T-helper 9 cell (primary cell): ENCODE data around the gene BANP.
"Not testable (repeated sequence)": the region's sequence is repeated elsewhere in the genome, so short reads cannot be mapped to it uniquely, and the experiment has no call there.

ENCODE experiments used
- DNase-seq: peaks from one replicate; pipeline ENCODE4 v3.0.0-alpha.2; 2020

Gene BANP

GRCh38 chr16:88033003-88033740 is 81.9 kb downstream of the BANP start:
- not testable (repeated sequence) for DNase-seq

GRCh38 chr16:88034770-88035169 is 83.5 kb downstream of the BANP start:
- no peak for DNase-seq

- no peak for DNase-seq
These were observed 84.1 kb downstream of the BANP start for GRCh38 chr16:88035292-88035691.

- not testable (repeated sequence) for DNase-seq
These were observed 84.8 kb downstream of the BANP start for GRCh38 chr16:88035884-88036639.

- not testable (repeated sequence) for DNase-seq
These were observed 85.4 kb downstream of the BANP start for GRCh38 chr16:88036640-88036996.

DNA sequence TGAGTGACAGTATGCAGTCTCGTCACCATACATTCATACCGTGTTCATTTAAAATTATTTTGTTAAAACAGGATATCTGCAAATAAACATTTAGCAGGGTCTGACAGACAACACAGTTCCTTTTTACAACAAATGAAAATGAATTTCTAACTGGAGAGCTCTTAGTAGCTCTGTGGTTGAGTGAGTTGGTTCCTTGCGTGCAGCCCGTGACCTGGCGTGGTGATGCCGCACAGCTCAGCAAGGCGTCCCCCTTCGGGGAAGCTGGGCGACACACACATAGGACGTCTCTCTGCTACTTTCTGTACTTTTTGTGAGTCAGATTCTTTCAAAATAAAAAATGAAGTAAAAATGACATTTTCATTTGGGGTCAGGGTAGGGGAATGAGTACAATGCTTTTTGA is 86.1 kb downstream of the BANP start:
- DNase-seq, result not testable (repeated sequence)

DNA sequence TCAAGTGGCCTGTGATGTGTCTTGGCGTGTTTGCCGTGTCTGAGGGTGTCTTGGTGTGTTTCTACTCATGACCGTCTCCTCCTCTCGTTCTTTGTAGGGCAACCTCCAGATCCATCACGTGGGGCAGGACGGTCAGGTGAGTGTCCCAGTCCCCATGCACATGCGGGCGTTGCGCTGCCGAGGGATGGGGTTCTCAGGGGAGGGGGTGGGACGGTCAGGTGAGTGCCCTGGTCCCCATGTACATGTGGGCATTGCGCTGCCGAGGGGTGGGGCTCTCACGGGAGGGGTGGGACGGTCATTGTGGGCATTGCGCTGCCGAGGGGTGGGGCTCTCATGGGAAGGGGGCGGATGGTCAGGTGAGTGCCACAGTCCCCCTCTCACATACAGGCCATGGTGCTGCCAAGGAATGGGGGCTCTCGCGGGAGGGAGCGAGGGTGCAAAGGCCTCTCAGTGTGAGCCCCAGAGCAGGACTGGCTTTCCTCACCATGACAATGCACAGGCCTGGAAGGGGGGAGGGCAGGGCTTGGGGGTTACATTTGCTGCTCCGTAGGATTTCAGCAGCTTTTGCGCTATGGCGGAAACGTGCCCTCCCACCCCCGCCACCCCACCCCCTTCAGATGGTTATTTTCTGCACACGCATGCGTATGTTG is 86.8 kb downstream of the BANP start:
- DNase-seq, result not testable (repeated sequence)

DNA sequence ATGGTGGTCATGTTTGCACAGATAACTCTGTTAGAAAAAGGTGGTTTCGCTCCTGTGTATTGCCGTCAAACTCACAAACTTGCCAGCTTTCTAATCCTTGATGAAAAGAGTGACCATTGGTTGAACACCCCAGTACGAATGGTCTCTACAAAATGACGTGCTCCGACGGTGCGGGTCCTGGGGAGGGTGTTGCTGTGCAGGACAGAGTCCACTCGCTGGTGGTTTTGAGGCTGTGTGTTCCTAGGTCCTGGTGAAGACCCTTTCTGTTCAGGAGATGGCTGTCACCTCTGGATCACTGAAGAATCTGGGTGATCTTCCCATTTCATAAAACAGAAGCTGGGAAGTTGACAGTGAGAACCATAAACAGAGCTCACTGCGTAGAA is 87.3 kb downstream of the BANP start:
- DNase-seq, result not testable (repeated sequence)

- DNase-seq, result no peak
These were observed 88.4 kb downstream of the BANP start for GRCh38 chr16:88039591-88039990.

DNA sequence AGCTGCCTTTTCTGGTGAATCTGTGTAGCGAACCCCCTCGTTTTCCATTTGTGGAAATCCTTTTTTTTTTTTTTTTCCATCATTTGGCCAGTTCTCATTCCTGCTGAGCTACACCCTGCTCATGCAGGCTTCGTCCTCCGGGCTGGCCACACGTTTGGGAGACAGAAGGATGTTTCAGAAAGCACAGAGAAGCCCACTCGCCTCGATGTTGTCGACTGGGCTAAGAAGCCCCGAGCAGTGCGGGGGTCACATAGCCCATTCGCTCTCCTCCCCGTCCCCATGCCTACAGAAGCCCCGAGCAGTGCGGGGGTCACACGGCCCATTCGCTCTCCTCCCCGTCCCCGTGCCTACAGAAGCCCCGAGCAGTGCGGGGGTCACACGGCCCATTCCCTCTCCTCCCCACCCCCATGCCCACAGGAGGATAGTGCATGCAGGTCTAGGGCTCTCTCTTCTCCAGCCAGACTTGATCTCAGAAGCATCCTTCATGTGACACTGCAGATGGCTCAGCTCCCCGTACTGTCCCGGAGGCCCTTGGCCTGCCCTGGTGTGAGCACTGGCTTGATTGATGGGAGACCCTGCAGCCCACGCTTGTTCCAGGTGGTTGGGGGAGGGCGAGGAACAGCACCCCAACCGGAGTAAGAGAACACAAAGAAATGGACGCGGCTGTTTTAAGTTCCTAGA is 89.1 kb downstream of the BANP start:
- not testable (repeated sequence) for DNase-seq

DNA sequence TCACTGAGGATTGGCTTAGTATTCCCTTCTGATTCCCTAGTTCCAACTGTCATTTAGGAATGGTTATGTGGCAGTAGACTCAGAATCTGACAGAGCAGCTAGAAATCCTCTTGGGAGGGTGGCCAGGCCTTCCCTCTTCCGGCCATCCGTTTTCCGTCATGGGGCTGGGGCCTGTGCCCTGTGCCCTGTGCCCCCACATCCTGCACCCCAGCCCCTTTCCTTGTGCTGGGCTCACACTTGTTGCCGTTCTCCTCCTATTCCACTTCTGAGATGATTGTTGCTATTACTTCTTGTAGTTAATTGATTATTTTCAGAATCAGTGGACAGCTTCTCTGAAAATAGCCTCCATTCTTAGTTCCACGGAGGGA is 89.6 kb downstream of the BANP start:
- not testable (repeated sequence) for DNase-seq

DNA sequence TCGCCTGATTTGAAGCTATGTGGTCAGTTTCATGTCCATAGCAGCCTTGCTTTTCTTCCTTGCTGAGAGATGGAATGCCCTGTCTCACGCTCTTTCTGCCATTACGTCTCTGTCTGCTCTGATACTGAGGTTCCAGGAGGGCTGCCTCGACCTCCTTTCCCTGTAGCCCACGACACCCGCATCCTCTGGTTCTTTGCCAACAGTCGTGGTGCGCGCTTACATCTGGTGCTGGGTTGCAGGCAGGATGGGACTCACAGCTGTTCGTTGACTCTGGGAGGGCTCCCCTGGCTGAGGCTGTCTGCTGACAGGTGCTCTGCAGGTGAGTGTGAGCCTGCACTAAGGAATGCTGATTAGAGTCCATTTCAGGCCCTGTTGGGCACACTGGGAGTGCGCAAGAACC is 90.3 kb downstream of the BANP start:
- DNase-seq, result not testable (repeated sequence)

- not testable (repeated sequence) for DNase-seq
These were observed 90.8 kb downstream of the BANP start for GRCh38 chr16:88041986-88042562.

DNA sequence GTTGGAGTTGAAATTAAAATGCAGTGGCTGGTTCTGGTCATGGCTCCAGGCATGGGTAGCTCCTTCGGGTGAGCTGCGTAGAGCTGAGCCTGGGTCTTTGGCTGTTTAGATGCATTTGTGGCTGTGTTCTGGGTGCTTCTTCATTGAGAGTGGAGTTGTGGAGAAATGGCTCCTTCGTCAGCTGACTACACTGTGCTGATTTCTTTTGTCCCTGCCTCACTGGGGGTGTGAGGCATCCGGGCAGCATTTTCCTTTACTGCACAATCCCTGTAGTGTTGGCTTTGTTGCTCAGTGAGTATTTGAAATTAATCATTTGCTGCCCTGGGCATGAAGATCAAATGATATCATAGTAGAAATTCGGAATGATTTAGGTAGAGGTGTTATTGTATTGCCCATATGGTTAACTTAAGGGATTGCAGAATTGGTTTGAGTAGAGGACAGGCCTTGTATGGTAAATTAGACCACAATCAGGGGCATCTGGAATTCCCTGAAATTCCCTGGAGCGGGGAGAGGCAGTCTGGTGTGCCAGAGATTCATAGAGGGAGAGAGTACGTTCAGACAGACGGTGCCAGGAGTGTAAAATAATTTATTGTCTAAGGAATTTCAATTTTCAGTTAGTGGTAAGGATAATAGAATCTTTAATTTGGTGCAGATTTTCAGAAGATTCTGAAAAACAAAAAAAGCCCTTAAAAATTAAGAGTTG is 92.1 kb downstream of the BANP start:
- DNase-seq, result not testable (repeated sequence)

- not testable (repeated sequence) for DNase-seq
These were observed 92.9 kb downstream of the BANP start for GRCh38 chr16:88044121-88044581.

GRCh38 chr16:88045361-88045760 is 94.1 kb downstream of the BANP start:
- not testable (repeated sequence) for DNase-seq

GRCh38 chr16:88045820-88046303 is 94.6 kb downstream of the BANP start:
- DNase-seq, result no peak

GRCh38 chr16:88047462-88047861 is 96.2 kb downstream of the BANP start:
- no peak for DNase-seq

GRCh38 chr16:88048985-88049384 is 97.8 kb downstream of the BANP start:
- no peak for DNase-seq

DNA sequence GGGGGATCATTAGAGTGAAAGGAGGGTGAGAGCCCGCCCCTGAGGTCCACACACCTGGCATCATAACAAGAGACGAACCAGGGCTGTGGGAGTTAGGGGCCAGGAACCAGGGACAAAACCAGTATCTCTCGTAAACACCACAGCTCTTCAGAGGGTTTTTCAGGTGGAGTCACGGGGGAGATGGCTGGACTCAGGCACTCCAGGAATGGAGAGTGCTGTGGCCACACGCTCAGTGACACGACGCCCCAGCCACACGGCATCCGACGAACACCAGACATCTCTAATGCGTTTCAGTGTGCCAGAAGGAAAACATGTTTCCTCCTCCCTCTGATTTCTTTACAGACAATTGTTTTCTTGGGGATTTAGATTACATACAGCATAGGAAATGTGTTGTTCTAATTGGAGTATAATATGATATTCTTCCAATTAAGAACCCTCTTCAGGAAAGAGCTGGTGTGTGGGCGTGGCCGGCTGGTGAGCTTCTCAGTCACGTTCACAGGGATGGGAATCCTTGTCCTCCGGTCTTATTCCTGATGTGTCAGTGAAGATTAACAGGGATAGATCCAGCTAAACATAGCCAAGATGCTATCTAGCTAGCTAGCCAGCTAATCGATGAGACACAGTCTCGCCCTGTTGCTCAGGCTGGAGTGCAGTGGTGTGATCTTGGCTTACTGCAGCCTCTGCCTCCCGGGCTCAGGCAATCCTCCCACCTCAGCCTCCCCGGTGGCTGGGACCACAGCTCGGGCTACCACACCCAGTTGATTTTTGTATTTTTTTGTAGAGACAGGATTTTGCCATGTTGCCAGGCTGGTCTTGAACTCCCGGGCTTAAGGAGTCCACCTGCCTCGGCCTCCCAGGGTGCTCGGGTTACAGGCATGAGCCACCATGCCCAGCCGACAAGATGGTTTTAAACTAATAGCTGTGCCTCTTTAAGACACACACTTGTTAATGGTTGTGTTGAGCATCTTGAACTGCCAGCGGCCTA is 98.6 kb downstream of the BANP start:
- DNase-seq, result no peak
